GM15510 (cell line): ENCODE data around the gene NINJ1.

ENCODE experiments used
- POLR2A ChIP-seq: IDR thresholded peaks from 3 replicates; pipeline ENCODE4 v1.6.1; 2011; ENCODE audit warnings: borderline replicate concordance; ENCODE audit not compliant: insufficient read length; ENCODE audit errors: extremely low read depth

NINJ1 gene

DNA sequence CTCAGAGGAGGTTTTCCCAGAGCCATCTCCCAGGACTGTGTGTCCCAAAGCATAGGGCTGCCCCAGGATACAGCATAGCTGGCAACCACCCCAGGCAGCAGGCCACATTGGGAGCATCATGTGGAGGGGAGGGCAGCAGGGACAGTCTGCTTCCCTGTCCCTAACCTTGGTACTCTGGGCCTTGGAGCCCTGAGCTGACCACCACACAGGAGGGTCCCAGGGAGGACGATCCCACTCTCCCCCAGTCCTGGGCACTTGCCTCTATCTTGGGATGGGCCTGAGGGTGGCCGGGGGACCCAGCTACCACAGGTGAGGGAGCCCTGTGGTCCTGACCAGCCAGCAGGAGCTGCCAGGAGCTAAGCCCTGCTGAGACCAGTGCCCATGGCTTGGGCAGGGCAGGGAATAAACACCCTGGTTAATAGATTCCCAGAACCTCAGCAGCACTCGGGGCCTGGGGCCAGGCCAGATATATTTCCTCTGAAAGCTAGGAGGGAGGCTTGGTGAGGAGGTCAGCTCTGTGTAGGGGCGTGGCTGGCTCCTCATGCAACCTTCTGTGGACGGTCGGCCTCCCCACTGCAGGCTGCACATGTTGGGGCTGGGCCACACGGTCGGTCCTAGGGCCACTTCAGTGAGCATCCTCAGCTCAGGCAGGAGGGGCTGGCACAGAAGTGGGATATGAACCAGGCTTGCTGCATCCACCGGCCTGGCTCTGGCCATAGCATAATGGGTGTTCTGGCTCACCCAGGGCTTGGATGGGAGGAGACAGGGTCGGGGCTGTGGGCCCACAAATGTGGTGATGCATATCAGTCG, 4.2 kb downstream of the NINJ1 start:
- TF ChIP-seq POLR2A, result no peak

DNA sequence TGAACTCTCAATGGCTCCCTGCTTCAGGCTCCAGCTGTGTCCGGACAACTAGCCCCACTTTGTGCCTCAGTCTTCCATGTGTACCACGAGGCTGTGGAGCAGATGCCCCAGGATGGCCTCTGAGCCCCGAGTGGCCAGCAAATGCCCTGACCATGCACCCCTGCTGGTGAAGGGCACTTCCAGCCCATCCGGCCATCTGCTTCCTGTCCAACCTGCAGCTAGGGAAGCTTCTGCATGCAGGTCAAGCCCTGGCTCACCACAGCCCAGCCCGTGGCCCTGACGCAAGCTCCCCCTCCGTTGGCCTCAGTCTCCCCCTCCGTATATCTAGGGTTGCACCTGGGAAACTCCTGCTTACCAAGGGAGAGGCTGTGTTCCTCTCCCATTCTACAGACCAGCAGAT, 4.8 kb downstream of the NINJ1 start:
- no peak for TF ChIP-seq POLR2A

DNA sequence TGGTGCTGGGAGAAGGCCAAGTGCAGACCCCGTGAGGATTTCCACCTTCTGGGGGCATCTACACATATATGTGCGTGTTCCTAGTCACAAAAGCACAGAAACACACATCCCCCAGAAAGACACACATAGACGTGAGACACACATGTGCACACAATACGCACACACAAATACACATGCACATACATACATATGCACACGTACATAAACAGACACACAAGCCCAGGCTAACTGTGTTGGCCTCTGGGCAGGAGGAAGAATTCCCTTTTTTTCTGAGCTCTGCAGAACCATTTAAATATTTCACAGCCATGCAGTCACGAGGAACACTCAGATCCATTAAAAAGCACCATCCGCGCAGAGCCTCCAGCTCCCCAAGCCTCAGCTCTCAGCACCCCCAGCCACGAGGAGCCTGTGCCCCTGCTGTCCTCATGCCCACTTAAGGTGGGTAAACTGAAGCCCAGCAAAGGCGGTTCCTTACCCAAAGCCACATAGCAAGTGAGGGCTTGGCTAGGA, 5.3 kb downstream of the NINJ1 start:
- no peak for TF ChIP-seq POLR2A

DNA sequence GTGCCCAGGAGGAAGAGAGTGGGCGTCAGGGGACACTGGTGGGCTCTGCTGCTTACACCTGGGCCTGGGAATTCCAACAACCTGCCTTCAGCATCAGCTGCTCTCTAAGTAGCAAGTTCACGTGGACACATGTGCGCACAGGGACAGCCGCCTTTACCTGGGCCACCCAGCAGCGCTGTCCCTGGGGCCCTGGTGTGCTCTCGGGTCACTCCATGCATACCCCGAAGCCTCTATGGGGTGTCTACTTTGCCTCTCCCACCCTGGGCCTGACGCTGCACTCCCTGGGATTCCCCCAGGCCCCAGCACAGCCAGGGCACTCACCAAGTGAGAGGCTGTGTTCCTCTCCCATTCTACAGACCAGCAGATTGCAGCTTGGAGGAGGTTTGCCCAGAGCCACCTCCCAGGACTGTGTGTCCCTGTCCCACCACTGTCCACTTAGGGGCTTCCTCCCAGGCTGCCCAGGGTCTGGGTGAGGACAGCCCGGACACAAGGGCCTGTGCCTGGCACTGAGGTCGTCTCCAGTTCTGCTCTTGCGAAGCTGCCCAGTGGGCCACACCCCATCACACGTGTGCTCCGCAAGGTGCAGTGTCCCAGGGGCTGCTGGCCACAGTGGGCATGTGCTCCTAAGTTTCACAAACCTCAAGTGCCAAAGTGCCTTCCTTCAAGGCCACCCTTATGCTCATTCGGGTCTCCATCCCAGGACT, 5.9 kb downstream of the NINJ1 start:
- no peak for TF ChIP-seq POLR2A

DNA sequence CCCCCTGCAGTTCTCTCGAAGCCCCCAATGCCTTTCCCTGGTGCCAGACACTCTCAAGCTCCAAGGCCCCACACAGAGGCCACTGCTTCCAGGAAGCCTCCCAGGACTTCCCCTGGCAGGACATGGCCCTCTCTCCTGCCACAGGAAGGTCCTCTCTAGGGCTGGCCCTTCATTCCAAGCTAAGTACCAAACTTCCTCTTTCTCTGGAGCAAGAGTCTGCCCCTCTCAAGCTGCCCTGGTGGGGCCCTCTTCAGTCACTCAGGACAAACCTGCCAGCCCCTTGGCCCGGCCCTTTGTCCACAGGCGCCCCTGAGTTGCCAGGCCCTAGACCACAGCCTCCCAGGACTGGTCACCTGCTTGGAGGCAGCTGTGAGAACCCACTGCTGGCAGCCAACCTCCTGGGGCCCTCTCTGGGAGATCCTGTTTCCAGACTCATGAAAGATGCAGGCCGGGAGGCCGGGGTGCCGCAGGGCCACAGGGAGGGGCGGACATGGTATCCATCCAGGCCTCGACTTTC, 6.6 kb downstream of the NINJ1 start:
- TF ChIP-seq POLR2A, result no peak

DNA sequence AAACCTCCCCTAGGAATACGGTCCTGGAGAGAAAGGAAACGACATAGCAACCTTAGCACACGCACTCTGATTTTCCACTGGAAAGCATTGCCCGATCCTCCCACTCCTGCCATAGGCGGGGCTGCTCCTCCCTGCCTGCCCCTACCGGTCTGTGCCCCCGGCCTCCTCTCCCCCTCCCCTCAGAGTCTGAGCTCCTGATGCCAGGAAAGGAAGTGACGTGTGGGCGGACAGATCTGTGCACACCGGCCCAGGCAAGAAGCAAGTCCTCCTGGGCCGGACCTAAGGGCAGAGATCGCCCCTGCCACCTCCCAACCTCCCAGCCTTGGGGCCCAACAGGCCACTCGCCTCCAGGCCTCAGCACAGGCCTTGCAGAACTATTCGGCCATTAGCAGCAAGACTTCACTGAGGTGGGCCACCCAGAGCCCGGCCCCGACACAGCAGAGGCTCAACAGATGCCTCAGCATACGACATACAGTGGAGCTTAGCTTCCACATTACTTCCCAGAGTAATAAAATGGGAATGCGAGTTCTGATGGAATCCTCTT, 7.2 kb downstream of the NINJ1 start:
- TF ChIP-seq POLR2A, result no peak

DNA sequence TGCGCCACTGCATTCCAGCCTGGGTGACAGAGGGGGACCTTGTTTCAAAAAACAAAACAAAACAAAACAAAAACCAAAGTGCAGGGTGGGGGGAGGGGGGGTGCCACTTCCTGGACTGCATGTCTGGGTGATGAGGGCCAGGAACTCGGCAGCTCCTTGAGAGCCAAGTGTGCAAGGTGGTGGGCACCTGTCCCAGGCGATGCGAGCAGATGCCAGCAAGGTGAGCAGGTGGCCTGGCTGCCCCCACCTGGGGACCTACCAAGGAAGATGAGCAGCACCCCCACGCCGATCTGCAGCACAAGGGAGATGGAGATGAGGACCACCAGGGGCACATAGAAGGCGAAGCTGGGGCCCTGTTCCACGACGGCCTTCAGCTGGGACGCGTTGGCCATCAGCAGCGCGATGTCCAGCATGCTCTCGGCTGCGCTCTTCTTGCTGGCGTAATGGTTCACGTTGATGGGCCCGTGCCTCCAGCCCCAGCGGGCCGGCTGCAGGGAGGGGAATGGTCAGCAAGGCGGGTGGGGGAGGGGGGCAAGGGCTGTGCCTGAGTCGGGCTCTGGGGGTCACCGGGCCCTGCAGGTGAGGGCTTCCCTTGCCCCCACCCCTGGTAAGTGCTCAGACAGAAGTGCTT, 7.8 kb downstream of the NINJ1 start:
- TF ChIP-seq POLR2A, result no peak

DNA sequence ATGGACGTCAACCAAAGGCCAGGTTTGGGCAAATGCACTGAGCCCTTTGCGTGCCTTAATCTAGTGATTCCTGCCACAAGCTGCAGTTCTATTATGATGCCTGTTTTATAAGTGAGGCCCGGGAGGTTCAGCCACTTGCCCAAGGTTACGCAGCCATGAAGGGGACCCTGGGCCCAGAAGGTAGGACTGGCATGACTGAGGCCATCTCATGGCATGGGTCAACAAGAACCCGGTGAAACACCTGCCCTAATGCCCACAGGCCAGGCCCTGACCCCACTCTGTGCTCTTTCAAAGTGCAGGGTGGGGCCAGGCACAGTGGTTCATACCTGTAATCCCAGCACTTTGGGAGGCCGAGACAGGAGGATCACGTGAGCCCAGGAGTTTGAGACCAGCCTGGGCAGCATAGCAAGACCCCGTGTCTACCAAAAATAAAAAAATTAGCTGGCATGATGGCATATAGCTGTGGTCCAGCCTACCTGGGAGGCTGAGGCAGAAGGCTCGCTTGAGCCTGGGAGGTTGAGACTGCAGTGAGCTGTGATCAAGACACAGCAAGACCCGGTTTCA, 8.6 kb downstream of the NINJ1 start:
- no peak for TF ChIP-seq POLR2A

DNA sequence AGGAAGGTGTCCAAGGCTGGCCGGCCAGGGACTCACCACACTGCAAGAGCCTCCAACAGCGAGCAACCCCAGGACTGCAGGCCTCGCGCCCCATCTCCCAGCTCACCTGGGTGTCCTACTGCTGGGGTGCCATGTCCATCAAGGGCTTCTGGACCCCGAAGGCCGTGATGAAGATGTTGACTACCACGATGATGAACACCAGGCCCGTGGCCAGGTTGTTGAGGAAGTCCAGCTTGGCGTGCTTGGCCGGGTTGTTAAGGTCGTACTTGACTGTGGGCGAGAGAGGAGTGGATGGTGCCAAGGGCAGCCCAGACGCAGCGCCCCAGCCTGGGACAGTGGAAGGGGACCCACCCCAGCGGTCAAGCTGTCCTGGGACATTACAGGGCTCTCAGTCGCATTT, 9.3 kb downstream of the NINJ1 start:
- TF ChIP-seq POLR2A, result no peak

DNA sequence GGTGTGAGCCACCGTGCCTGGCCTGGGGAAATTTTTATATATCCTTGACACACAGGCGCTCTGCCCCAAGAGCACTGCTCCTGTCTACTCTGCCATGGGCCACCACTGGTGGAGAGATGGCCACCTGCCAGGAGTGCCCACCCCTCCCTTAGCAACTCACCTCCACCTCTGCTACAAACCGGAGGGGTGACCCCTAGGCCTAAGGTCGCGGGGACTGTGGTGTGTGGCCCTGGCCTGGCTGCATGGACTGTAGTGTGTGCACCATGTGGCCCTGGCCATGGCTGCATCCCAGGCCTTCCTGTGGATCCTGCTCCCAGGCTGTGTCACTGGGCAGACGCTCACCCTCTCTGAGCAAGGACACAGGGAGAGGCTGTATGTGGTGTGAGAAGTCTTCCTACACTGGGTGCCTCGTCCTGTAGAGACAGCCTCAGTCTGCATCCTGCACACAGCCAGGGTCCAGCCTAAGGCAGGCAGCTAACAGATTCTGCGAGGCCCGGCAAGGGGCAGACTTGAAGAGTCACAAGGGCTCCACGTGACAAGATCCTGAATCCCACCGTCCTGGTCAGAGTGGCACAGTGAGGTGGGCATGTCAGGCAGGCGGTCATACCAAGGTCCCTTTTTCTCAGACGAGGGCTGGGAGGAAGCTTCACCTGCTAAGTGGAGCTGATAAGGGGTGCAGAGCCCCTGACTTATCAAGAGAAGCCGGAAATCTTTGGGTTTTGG, 10.3 kb downstream of the NINJ1 start:
- no peak for TF ChIP-seq POLR2A

DNA sequence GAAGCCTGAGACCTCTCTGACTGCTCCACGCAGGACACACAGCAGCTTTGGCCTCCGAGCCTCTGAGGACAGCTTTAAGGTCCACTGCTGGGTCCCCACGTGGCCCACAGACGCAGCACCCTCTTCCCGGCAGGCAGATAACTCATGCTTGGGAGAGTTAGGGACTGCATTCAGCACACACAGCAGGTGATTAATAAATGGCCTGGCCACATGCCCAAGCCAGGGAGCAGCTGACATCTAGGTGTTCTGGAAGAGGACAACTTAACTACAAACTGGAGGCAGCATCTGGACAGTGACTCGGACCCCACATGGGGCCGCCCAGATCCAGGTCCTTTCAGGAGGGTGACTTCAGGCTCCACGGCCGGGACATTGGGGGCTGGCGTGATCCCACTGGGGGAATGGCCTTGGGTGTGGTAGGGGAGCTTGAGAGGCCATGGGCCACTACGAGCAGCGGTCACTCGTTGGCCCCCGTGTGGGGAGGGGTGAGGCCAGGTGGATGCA, 11.3 kb downstream of the NINJ1 start:
- no peak for TF ChIP-seq POLR2A

DNA sequence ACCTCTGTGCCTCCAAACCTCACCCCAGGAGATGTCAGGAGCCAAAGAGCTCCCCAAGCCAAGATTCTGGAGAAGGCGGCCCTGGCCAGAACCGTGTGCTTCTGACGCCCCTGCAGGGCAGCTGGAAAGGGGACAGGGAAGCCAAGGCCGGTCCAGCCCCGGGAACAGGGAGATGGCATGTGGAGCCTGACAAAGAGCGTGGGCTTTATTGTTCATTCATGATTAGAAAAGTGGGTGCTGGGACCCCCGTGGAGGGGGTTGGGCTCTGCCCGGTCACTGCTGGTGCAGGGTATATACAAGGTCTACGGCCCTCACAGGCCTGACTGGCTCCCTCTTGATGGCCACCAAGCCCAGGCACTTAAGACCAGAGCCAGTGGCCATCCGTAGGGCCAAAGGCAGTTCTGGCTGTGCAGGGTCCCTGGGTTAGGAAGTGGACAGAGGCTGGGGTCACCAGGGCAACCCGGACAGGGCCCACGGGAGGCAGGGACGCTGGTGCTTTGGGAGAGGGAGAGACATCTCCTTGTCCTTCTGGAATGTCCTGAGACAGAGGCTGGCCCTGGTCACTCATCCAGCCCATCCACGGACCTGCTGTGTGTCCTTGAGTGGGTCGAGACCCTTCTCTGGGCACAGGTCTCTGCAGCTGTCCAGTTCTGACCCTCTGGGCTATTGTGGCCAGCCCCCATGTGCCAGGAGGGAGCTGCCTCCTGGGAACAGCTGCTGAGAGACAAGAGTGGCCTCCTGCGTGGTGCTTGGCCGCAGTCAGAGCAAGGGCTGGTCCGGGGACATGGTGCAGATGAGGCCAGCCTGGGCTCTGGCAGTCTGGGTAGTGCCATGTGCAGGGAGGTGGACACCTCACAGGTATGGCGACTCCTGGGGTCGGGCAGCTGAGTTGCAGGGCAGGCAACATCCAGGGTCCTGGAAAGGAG, 12.5 kb downstream of the NINJ1 start:
- TF ChIP-seq POLR2A, result no peak

DNA sequence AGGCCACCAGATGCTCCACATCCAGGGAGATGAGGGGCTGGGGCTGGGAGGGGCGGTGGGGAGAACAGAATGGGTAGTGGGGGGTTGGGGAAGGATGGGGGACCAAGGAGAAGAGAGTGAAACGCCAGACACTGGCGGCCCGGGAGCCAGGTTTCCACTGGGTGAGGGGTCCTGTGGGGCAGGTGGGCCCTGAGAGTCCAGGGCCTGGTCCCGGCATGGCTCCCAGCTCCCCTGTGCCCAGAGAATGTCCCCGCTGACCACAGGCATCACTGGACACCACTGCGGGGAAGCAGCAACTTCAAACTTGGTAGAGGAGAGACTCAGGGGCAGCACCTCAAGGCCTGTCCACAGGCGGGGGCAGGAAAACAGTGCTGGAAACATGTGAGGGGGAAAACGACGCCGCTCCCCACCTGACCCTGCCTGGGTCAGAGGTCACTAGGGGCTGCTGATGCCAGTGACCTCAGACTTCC, 13.2 kb downstream of the NINJ1 start:
- no peak for TF ChIP-seq POLR2A
